ENCODE results near the gene NR6A1. TPM values are rescaled to one million over a fixed set of nuclear protein-coding genes. Genes with fewer than 3 reads are reported as not detected.

Gene NR6A1
- total and polyA plus RNA-seq, 2 experiments from 2014 or later: 44.2 to 139 TPM

DNA sequence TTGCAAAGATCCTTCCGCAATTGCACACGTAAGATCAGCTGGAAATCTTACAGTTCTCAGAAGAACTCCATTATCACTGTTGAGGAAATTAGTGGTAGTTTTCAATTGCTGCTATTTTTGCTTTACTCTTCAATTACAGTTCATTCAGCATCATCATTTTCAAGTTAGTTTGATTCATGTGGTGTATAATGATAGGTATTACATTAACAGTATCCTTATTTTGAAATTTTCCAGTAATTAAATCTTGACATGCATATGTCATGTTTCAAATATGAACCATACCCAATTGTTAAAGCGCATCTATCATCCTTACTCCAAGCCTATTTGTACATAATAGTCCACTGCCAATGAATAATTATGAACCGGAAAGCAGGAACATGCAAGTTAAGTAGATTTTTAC is 60.3 kb downstream of the NR6A1 start (continued):
- no peak for TF ChIP-seq POLR2AphosphoS5 (IDR thresholded peaks at IDR 0.05; ENCODE audit: low read depth)
- no peak for TF ChIP-seq ZNF114 (CRISPR knock-in tag; IDR thresholded peaks at IDR 0.05)
- no peak for TF ChIP-seq EZH2 (IDR thresholded peaks at IDR 0.05; ENCODE audit: low read depth, unreplicated experiment)
- TF ChIP-seq CREB1 (CRISPR knock-in tag; IDR thresholded peaks at IDR 0.05; ENCODE audit: low read depth): no peak
- no peak for TF ChIP-seq NANOG (IDR thresholded peaks at IDR 0.05; ENCODE audit: borderline replicate concordance)
- TF ChIP-seq EZH2phosphoT487 (IDR thresholded peaks at IDR 0.05; ENCODE audit: unreplicated experiment): no peak

GRCh38 chr9:124709292-124709690 is 61.8 kb downstream of the NR6A1 start:
- Histone ChIP-seq H3K9me2 (ENCODE audit: insufficient read depth) (no peaks in the 10 kb centered on the region), H3K4me3 (no peak overlapping the region), H3K4me1 (ENCODE audit: insufficient read depth) (no peaks in the 10 kb centered on the region), H3K79me2 (replicated peaks; ENCODE audit: insufficient read depth) (peaks cover 53% of the 10 kb centered on the region), H3K36me3 (ENCODE audit: insufficient read depth) (no peaks in the 10 kb centered on the region), H3K4me2 (no peak overlapping the region), H2AFZ (no peak overlapping the region), H3F3A (replicated peaks; ENCODE audit: low read depth) (0 out of 2 replicates have a peak, but pooled peaks cover 3% of the 10 kb centered on the region), H3K27me3 (ENCODE audit: insufficient read depth) (no peaks in the 10 kb centered on the region), H3K27ac (ENCODE audit: low read depth) (no peak overlapping the region), H4K20me1 (replicated peaks; ENCODE audit: insufficient read depth) (peaks cover 6% of the 10 kb centered on the region)
- Mint-ChIP-seq H3K4me3 (no peak overlapping the region), H3K9me3 (peaks cover under 1% of the 10 kb centered on the region; the same call in 1 of the 3 replicates), H3K36me3 (ENCODE audit: low read depth) (peaks cover 9% of the 10 kb centered on the region), H3K27me3 (ENCODE audit: insufficient read depth, low read depth, poor library complexity) (peaks cover 10% of the 10 kb centered on the region), H3K4me1 (peaks cover 42% of the 10 kb centered on the region), H3K27ac (no peak overlapping the region)
- DNase-seq (ENCODE audit: low spot score) (no peak), ATAC-seq (no peak)
- TF ChIP-seq, protein P1, sequence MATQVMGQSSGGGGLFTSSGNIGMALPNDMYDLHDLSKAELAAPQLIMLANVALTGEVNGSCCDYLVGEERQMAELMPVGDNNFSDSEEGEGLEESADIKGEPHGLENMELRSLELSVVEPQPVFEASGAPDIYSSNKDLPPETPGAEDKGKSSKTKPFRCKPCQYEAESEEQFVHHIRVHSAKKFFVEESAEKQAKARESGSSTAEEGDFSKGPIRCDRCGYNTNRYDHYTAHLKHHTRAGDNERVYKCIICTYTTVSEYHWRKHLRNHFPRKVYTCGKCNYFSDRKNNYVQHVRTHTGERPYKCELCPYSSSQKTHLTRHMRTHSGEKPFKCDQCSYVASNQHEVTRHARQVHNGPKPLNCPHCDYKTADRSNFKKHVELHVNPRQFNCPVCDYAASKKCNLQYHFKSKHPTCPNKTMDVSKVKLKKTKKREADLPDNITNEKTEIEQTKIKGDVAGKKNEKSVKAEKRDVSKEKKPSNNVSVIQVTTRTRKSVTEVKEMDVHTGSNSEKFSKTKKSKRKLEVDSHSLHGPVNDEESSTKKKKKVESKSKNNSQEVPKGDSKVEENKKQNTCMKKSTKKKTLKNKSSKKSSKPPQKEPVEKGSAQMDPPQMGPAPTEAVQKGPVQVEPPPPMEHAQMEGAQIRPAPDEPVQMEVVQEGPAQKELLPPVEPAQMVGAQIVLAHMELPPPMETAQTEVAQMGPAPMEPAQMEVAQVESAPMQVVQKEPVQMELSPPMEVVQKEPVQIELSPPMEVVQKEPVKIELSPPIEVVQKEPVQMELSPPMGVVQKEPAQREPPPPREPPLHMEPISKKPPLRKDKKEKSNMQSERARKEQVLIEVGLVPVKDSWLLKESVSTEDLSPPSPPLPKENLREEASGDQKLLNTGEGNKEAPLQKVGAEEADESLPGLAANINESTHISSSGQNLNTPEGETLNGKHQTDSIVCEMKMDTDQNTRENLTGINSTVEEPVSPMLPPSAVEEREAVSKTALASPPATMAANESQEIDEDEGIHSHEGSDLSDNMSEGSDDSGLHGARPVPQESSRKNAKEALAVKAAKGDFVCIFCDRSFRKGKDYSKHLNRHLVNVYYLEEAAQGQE (IDR thresholded peaks at IDR 0.05; ENCODE audit: unreplicated experiment): no peak
- TF ChIP-seq NANOG (IDR thresholded peaks at IDR 0.05; ENCODE audit: borderline replicate concordance) (no peak), EZH2phosphoT487 (IDR thresholded peaks at IDR 0.05; ENCODE audit: unreplicated experiment) (no peak), ZNF462 (CRISPR knock-in tag; IDR thresholded peaks at IDR 0.05) (no peak)
